ENCODE results near the gene CKMT2.

The CKMT2 gene

DNA sequence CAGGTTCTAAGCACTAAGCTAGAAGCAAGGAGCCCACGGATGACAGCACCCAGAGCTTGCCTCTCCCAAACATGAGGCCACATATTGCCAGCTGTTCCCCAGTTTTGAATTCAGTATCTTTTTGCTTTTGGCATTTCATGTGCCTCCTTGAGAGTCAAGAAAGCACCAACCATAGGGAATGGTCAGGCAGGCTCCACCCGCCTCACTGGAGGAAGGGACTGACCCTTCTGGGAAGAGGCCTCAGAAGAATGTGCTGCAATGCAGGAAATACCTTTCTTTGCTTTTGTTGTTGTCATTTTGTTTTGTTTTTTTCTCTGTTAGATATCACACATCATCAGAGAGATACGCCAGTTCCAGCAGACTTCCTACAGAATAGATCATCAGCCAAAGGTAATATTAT lies 13.7 kb upstream of the CKMT2 start:
- Histone ChIP-seq H3K27me3 (ENCODE audit: insufficient read depth, low read length) (no peaks in the 10 kb centered on the region), H3K36me3 (ENCODE audit: insufficient read depth, low read length) (no peaks in the 10 kb centered on the region), H3K9me3 (ENCODE audit: insufficient read depth, low read depth, low read length) (no peaks in the 10 kb centered on the region), H3K4me3 (ENCODE audit: low read length) (no peak overlapping the region), H3K9ac (ENCODE audit: low read depth, low read length) (no peak overlapping the region), H3K27ac (ENCODE audit: low read depth, low read length) (no peak overlapping the region), H3K4me1 (ENCODE audit: insufficient read depth, low read length) (no peaks in the 10 kb centered on the region)
- 95% methylated on average over 2 of the region's 3 CpGs for WGBS

DNA sequence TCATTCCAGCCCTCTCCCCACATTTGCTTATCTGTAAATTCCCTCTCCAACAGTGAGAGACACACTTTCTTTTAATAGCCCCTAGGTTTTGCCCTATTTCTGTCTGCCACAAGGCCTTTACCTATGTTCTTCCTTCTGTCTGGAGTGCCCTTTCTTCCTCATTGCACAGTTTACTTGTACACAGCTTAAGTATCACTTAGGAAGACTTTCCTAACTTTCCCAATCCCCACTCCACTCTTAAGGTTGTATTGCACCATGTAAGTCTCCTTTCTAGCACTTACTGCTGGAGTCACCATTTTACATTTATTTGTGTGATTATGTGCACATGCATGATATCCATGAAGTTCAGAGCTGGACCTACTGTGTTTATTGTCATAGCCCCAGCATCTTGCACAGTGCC lies 10.8 kb upstream of the CKMT2 start:
- Histone ChIP-seq H3K36me3 (ENCODE audit: insufficient read depth, low read length) (no peaks in the 10 kb centered on the region), H3K9me3 (ENCODE audit: insufficient read depth, low read depth, low read length) (no peaks in the 10 kb centered on the region), H3K4me3 (ENCODE audit: low read length) (no peak overlapping the region), H3K27ac (ENCODE audit: low read depth, low read length) (no peak overlapping the region), H3K4me1 (ENCODE audit: insufficient read depth, low read length) (no peaks in the 10 kb centered on the region), H3K9ac (ENCODE audit: low read depth, low read length) (no peak overlapping the region), H3K27me3 (ENCODE audit: insufficient read depth, low read length) (no peaks in the 10 kb centered on the region)

DNA sequence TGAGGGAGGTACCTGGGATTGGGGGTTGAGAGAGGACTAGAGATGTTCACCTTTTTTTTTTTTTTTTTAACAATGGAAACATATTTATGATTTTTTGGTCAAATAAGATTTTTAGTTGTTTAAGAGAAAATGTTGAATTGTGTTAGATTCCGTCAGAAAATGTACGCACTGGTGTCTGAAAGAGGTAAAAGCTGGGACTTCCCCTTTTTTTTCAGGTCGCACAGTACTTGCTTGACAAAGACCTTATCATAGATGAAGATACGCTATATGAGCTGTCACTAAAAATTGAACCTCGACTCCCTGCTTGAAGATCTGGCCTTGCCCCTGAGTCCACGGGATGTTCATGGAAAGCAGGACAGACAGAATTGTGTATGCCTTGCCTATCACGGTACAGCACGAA lies 7.7 kb upstream of the CKMT2 start:
- WGBS, result 95% methylated on average over 8 of the region's 8 CpGs
- no peak overlapping the region for H3K4me3 ChIP-seq (ENCODE audit: low read length)
- no peak overlapping the region for H3K27ac ChIP-seq (ENCODE audit: low read depth, low read length)
- H3K9me3 ChIP-seq (ENCODE audit: insufficient read depth, low read depth, low read length), result no peaks in the 10 kb centered on the region
- H3K36me3 ChIP-seq (ENCODE audit: insufficient read depth, low read length), result no peaks in the 10 kb centered on the region
- no peaks in the 10 kb centered on the region for H3K27me3 ChIP-seq (ENCODE audit: insufficient read depth, low read length)
- no peaks in the 10 kb centered on the region for H3K4me1 ChIP-seq (ENCODE audit: insufficient read depth, low read length)
- H3K9ac ChIP-seq (ENCODE audit: low read depth, low read length), result no peak overlapping the region

DNA sequence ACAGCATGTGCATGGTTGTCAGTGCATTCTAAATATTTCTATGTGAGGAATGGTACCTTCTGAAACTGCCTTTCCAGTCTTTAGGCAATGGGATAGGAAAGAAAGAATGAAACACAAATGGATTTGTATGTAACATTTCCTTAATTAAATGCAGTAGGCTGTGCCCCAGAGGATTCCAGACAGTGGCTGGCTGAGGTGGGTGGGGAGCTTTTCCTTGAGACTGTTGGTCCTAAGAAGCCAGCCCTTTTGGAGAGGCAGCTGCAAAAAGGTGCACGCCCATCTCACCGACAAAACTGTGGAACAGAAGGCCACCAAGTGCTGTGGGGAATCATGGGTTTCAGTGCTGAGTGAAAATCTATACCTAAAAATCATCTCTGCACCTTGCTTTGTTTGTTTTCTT lies 6.8 kb upstream of the CKMT2 start:
- WGBS, result 89% methylated on average over 2 of the region's 2 CpGs

DNA sequence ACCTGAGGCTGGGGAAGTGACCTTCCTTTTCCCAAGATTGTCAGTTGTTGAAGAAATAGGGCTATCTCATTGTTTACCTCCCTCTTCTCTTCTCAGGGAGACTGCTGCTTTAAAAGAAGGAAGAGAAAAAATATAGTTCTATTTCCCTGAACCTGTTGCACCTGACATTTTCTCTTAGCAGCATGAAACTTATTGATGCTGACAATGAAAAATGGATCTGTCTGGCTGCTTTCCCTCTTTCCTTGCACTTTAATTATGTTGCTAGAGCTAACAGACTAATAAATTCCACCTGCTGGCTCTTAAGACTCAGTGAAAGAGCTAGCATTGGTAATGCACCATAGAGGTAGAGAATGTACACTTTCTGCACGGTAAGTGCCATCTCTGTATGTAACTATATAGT lies 6.2 kb upstream of the CKMT2 start:
- H3K27ac ChIP-seq (ENCODE audit: low read depth, low read length), result no peak overlapping the region
- 100% methylated on average over 1 of the region's 1 CpG for WGBS
- no peaks in the 10 kb centered on the region for H3K36me3 ChIP-seq (ENCODE audit: insufficient read depth, low read length)
- no peaks in the 10 kb centered on the region for H3K27me3 ChIP-seq (ENCODE audit: insufficient read depth, low read length)
- no peaks in the 10 kb centered on the region for H3K4me1 ChIP-seq (ENCODE audit: insufficient read depth, low read length)
- H3K4me3 ChIP-seq (ENCODE audit: low read length), result no peak overlapping the region
- no peaks in the 10 kb centered on the region for H3K9me3 ChIP-seq (ENCODE audit: insufficient read depth, low read depth, low read length)
- H3K9ac ChIP-seq (ENCODE audit: low read depth, low read length), result no peak overlapping the region

More for the DNA sequence above, 6.8 kb upstream of the CKMT2 start:
- Histone ChIP-seq H3K27ac (ENCODE audit: low read depth, low read length) (no peak overlapping the region), H3K36me3 (ENCODE audit: insufficient read depth, low read length) (no peaks in the 10 kb centered on the region), H3K9me3 (ENCODE audit: insufficient read depth, low read depth, low read length) (no peaks in the 10 kb centered on the region), H3K27me3 (ENCODE audit: insufficient read depth, low read length) (no peaks in the 10 kb centered on the region), H3K9ac (ENCODE audit: low read depth, low read length) (no peak overlapping the region), H3K4me3 (ENCODE audit: low read length) (no peak overlapping the region), H3K4me1 (ENCODE audit: insufficient read depth, low read length) (no peaks in the 10 kb centered on the region)

DNA sequence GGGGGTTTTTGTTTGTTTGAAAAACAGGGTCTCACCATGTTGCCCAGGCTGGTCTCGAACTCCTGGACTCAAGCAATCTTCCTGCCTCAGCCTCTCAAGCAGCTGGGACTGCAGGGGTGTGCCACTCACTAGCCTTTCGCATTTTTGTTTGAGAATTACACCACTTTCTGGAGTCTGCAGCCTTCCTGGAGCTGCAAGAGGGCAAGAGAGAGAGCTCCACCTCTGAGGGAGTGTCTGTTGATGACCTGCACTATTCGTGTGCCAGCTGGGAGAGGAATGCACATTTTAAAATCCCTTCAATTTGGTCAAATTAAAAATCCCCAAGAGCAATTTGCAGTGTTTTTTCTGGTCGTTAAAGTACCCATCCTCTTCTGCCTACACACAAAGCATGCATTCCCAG lies 5.0 kb upstream of the CKMT2 start:
- 82% methylated on average over 4 of the region's 4 CpGs for WGBS
- no peak overlapping the region for H3K4me3 ChIP-seq (ENCODE audit: low read length)

DNA sequence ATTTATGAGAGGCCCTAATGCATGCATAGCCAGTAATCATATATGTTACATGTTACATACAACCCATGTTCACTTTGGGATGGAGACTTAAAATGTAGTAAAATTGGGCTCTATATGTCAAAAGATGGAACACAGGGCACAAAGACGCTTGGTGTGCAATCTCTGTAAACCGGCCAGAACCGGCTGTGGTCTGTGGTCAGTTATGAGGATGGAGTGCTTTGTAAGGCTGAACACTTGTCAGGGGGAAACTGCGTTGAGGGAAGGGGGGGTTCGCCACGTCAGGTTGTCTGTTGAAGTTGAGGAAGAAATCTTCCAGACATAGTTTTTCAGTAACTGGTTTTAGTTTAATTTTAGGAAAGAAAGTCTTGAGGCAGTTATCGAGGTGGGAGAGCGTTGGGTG lies 2.7 kb upstream of the CKMT2 start:
- Histone ChIP-seq H3K27me3 (ENCODE audit: insufficient read depth, low read length) (no peaks in the 10 kb centered on the region), H3K9me3 (ENCODE audit: insufficient read depth, low read depth, low read length) (no peaks in the 10 kb centered on the region), H3K27ac (ENCODE audit: low read depth, low read length) (no peak overlapping the region), H3K4me1 (ENCODE audit: insufficient read depth, low read length) (peaks cover 19% of the 10 kb centered on the region), H3K9ac (ENCODE audit: low read depth, low read length) (no peak overlapping the region), H3K4me3 (ENCODE audit: low read length) (no peak overlapping the region), H3K36me3 (ENCODE audit: insufficient read depth, low read length) (no peaks in the 10 kb centered on the region)
- 87% methylated on average over 8 of the region's 8 CpGs for WGBS

More for the DNA sequence above, 5.0 kb upstream of the CKMT2 start:
- Histone ChIP-seq H3K9ac (ENCODE audit: low read depth, low read length) (no peak overlapping the region), H3K27me3 (ENCODE audit: insufficient read depth, low read length) (no peaks in the 10 kb centered on the region), H3K4me1 (ENCODE audit: insufficient read depth, low read length) (peaks cover 6% of the 10 kb centered on the region; the same call in 1 of the 2 replicates), H3K27ac (ENCODE audit: low read depth, low read length) (no peak overlapping the region), H3K9me3 (ENCODE audit: insufficient read depth, low read depth, low read length) (no peaks in the 10 kb centered on the region), H3K36me3 (ENCODE audit: insufficient read depth, low read length) (no peaks in the 10 kb centered on the region)

DNA sequence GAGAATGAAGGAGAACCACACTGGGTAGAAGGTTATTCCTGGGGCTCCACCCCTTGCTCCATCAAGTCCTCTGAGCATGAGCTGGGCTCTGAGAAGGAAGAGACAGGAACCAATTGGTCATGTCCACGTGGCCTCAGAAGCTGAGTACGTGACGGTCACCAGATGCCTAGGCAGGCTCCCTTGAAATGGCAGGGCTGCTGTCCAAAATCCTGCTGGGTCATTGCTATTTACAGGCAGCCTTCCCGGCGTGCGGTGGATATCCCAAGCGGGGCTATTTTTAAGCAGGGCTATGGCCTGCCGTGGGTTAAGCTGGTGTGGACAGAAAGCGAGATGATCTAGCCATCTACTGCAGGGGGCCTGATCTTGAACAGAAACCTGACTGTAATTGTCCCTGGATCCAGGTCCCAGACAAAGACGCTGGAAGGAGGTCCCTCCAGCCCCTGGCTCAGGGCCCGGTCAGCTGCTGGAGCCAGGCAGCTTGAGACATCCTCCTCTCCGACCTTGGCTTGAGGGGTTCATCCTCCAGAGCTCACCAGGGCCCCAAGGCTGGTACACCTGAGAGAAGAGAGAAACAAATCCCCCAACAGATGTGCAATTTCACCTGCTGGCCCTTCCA lies 550 bp upstream of the CKMT2 start:
- H3K9ac ChIP-seq (ENCODE audit: low read depth, low read length), result no peak overlapping the region
- H3K9me3 ChIP-seq (ENCODE audit: insufficient read depth, low read depth, low read length), result no peaks in the 10 kb centered on the region
- H3K36me3 ChIP-seq (ENCODE audit: insufficient read depth, low read length), result 0 out of 2 replicates have a peak, but pooled peaks cover 4% of the 10 kb centered on the region
- peak overlapping the region; percentile 65 for H3K4me3 ChIP-seq (ENCODE audit: low read length)
- peaks cover 19% of the 10 kb centered on the region for H3K4me1 ChIP-seq (ENCODE audit: insufficient read depth, low read length)
- H3K27ac ChIP-seq (ENCODE audit: low read depth, low read length), result no peak overlapping the region
- no peaks in the 10 kb centered on the region for H3K27me3 ChIP-seq (ENCODE audit: insufficient read depth, low read length)
- 89% methylated on average over 12 of the region's 12 CpGs for WGBS

DNA sequence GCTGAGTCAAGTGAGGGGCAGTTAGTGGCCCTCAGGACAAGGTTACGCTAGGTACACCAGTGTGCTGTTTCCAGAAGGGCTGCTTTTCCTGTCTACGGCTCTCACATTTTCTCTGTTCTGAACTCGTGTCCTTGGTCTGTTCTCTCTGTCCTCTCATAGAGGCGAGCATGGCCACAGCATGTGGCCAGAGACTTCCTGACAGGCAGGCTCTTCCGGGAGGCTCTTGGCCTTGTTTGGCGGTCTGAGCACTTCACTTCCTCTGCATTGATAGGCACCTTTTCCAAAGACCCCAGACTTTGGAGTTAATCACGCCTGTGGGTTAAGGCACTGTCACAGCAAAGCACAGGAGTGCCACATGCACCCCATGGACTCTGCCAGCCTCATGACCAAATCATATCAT lies 1.2 kb downstream of the CKMT2 start:
- Histone ChIP-seq H3K9me3 (ENCODE audit: insufficient read depth, low read depth, low read length) (no peaks in the 10 kb centered on the region), H3K27me3 (ENCODE audit: insufficient read depth, low read length) (no peaks in the 10 kb centered on the region), H3K9ac (ENCODE audit: low read depth, low read length) (no peak overlapping the region), H3K4me1 (ENCODE audit: insufficient read depth, low read length) (peaks cover 19% of the 10 kb centered on the region), H3K36me3 (ENCODE audit: insufficient read depth, low read length) (0 out of 2 replicates have a peak, but pooled peaks cover 4% of the 10 kb centered on the region), H3K27ac (ENCODE audit: low read depth, low read length) (peak overlapping the region; percentile 18; the same call in 1 of the 2 replicates), H3K4me3 (ENCODE audit: low read length) (no peak overlapping the region)
- WGBS, result 73% methylated on average over 7 of the region's 7 CpGs

DNA sequence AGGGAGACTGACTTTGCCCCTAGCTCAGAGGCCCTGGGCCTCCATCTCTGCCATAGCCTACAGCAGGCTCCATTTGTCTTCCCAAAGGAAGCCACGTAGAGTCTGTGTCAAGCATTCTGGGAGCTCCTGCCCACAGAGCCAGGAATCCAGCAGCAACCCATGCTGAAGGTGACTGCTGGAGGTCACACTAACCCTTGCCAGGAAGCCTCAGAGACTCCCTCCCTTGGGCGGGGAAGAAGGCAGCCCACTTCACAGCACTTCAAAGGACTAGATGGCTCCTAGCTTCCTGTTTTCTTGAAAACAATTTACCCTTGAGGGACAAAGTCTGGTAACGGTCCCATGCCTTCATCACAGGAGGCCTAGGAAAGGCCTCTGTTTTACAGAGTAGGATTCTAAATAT lies 1.7 kb downstream of the CKMT2 start:
- WGBS, result 80% methylated on average over 3 of the region's 3 CpGs
- Histone ChIP-seq H3K9ac (ENCODE audit: low read depth, low read length) (no peak overlapping the region), H3K9me3 (ENCODE audit: insufficient read depth, low read depth, low read length) (no peaks in the 10 kb centered on the region), H3K4me1 (ENCODE audit: insufficient read depth, low read length) (peaks cover 19% of the 10 kb centered on the region), H3K4me3 (ENCODE audit: low read length) (no peak overlapping the region), H3K27ac (ENCODE audit: low read depth, low read length) (no peak overlapping the region), H3K36me3 (ENCODE audit: insufficient read depth, low read length) (0 out of 2 replicates have a peak, but pooled peaks cover 4% of the 10 kb centered on the region), H3K27me3 (ENCODE audit: insufficient read depth, low read length) (no peaks in the 10 kb centered on the region)

DNA sequence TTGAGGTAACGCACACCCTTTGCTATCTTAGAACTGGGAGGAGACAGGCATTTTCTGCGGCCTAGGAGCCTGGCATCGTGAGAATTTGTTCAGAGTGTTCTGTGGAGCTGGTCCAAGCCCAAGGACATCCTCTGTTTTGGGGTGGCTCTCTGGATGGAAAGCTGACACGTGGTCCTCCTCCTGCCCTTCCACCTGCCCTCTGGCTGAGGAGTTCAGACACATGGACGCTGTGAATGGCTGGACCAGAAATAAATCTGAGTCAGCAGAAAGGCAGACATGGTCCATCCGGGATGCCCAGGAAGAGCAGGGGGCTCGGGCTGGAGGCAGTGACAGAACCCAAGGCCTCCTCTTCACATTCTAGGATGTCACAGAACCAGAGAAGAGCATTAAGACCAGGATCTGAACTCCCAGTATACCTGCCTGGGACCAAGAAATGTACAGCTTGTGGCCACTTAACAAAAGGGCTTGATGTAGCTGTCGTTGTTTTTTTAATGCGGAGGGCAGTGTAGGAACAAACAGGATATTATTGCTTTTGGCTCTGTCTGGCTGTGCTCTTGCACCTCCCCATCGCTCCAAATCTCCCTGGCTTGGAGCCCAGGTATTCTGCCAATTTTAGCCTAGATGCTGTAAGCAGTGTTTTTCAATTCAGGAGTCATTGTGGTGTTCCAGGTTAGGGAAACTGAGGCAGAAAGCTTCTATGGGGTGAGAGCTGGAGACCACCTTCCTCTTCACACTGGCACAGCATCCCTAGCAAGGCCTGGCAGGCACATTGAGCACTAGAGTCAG lies 2.4 kb downstream of the CKMT2 start:
- 87% methylated on average over 10 of the region's 10 CpGs for WGBS
- Histone ChIP-seq H3K4me3 (ENCODE audit: low read length) (no peak overlapping the region), H3K27me3 (ENCODE audit: insufficient read depth, low read length) (no peaks in the 10 kb centered on the region), H3K9ac (ENCODE audit: low read depth, low read length) (no peak overlapping the region), H3K9me3 (ENCODE audit: insufficient read depth, low read depth, low read length) (no peaks in the 10 kb centered on the region), H3K27ac (ENCODE audit: low read depth, low read length) (no peak overlapping the region), H3K36me3 (ENCODE audit: insufficient read depth, low read length) (0 out of 2 replicates have a peak, but pooled peaks cover 4% of the 10 kb centered on the region), H3K4me1 (ENCODE audit: insufficient read depth, low read length) (peaks cover 19% of the 10 kb centered on the region)

Data from HUES64 (cell line).